ENCODE results near the gene ITPR2.
A peak's percentile ranks its signal among the peaks of the same experiment; 100 is the strongest.

The ITPR2 gene

DNA sequence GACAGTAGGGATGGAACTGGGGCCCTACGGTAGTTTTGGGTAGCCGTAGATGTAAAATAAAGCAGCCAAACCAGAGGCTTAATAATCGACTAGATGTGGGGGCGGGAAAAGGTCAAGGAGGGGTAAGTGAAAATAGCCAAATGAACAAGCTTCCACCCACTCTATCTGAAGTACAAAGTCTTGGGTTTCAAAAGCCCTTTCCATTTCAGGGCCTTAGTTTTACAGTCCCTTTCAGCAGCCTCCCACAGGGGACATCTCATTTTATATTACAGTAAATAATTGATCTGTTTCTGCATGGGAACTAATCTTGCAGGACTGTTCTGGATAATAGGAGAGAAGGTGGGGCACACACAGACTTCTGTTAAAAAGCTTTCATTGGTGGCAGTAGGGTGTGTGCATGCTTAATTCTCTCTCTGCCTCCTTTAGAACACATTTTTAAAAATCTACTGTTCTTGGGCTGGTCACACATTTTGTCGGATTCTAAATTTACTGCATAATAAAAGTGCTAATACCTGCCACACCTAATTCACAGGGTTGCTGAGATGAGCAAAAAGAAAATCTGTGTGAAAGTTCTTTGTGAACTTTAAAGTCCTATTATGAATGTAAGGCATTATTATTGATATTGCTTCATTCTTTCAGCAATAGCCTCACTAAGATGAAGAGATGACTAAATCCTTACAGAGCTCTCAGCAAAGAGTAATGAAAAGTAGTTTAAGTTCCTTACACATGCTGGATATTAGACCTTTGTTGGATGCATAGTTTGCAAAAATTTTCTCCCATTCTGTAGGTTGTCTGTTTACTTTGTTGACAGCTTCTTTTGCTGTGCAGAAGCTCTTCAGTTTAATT lies 104.6 kb downstream of the ITPR2 start:
- no peak for DNase-seq

- no peak for DNase-seq
Observed at GRCh38 chr12:26727482-26728204, 105.4 kb downstream of the ITPR2 start.

DNA sequence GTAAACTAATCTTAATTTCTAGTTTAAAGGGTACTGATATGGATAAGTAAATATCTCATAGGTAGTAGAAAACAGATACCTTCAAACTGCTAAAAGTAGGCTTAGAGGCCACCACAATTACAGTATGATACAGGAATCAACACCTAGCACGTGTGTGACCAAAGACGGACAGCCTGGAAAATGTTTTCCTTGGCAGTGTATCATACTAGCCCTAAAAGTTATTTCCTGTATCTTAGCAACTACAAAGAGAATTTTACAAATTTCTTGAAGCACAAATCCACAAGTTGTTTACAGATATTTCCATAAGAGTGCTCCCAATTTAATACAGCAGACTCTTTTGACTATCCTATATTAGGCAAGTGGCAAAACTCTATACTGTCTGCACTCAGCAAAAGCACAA lies 106.0 kb downstream of the ITPR2 start:
- DNase-seq = no peak

DNA sequence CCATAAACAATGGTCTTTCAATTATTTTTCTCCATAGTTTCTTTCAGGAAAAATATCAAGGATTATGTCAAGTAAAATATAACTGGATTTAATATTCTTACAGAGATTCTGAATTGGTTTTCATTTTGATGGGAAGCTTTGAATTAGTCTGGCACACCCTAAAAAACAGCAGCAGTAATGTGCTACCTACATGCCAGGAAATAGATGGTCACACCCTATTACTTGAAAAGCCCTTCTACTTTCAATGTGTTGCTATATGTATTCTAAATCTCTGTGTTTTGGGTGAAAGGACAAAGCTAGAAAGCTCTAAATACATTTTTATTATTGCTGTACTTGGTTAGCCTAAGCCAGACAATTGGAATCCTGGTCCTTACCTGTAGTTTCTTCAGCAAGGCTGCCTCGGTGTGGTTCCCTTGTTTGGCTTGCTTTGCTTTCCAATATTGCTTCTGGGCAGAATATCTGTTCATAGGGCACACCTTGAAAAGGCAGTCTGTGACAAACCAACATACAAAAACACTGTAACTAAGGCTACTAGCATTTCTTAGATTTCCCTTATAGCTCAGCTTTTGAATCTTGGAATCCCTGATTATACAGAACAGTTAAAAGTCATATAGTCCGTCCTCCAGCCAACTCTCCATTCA lies 107.6 kb downstream of the ITPR2 start:
- no peak for DNase-seq

DNA sequence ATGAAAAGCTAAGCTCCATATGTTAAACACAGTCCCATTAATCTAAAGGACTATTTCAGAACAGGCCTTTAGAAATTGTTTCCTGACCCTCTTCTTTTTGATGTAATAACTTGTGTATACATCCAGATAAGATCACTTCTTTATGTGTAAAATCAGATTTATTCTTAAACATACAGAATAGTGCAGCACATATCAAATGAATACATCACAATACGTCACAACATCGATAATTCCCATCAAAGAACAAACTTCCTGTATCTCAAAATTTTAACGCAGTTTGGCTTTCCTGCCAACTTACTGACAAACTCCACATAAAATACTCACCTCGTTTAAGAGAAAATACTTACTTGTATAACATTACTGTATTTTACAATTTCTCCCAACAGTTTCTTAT lies 108.7 kb downstream of the ITPR2 start:
- no peak for DNase-seq

DNA sequence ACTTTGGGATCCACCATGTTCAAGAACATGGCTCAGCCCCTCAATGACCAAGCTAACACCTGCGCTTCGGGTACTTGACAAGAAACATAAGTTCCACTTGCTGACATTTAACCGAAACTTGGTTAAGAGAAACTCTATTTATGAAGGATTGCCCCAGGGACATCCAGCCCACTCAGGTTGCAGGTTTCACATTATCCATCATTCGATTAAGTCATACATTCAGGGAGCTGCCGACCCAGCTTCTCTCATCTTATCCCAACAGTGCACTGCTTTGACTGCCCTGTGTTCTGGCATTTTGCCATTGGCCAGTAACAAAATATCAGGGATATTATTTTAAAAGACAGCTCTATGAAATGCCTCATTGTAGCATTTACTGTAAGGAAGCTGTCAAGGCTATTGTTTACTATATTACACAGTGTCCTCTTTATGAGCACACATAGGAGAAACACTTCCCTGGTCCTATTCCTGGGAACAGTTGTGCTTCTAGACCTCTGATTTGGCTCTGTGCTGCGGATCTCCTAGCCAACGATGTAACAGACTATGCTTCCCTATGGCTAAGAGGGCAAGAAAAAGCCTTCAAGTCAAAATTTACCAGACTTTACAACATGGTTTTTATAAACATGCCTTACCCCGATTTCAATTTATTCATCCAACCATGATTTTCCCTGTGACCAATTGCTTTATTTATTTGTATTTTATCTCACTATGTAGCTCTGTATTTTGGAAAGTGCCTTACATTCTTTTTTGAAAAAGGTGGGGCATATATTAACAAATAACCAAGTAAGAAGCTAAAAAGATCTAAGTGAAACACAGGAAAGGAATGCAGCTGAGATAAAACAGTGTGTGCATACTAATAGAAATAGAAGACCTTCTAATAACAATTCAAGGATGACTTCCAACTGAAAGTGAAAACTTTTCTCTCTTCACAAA lies 109.3 kb downstream of the ITPR2 start:
- DNase-seq = no peak

- peak; percentile 19 for DNase-seq
Observed at GRCh38 chr12:26721800-26722199, 111.2 kb downstream of the ITPR2 start.

GRCh38 chr12:26719852-26720251 lies 113.1 kb downstream of the ITPR2 start:
- no peak for DNase-seq

GRCh38 chr12:26717757-26718156 lies 115.2 kb downstream of the ITPR2 start:
- DNase-seq = no peak

- no peak for DNase-seq
Observed at GRCh38 chr12:26715232-26715631, 117.8 kb downstream of the ITPR2 start.

- no peak for DNase-seq
Observed at GRCh38 chr12:26713885-26714383, 119.1 kb downstream of the ITPR2 start.

DNA sequence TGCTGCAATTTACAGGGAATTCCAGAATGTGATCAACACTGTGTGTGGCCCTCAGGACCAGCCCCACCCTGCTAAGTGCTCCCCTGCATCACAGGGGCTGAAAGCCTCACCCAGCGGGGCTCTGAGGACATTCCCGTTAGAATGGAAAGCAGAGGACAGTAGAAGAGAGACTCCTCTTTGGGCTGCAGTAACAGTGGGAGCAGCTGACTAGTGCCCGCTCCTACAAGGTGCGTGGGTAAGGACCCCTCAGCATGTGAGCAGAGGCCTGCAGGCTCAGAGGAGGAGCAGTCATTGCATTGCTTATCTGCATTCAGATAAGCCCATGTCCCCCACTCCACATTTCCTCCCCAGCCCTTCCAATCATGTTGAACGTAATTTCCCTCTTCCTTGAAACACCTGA lies 120.1 kb downstream of the ITPR2 start:
- DNase-seq = no peak

DNA sequence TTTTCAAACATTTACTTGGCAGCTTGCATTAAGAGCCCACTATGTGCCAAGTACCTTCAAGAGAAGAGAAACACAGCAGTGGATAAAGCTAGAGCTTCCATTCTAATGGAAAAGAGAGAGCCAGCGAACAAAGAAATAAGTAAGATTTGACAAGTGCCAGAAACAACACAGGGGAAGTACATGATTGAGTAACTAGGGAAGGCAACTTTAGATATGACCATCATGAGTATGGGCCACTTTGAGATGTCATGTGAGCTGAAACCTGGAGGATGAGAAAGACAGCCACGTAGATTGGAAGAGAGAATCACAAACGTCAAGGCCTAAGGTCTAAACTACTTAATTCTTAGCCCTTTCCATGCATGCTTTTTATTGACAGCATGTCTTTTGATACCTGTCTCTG lies 121.4 kb downstream of the ITPR2 start:
- no peak for DNase-seq

GRCh38 chr12:26711072-26711471 lies 121.9 kb downstream of the ITPR2 start:
- no peak for DNase-seq

DNA sequence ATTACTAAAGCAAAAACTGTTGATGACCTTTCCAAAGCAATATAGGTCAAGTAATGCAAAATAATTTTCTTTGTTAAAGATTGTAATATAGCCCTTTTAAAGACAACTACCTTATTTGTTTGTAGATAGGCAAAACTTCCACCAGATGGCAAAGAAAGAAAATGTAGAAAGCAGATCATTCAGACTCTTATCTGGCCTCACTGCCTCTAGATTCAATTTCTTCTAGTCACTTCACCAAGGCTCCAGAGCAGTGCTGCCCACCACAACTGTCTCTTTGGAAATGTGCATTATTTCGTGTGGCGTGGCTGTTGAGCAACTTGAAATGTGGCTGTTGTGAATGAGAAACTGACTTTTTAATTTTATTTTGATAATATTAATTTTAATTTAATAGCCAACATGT lies 127.1 kb downstream of the ITPR2 start:
- no peak for DNase-seq

DNA sequence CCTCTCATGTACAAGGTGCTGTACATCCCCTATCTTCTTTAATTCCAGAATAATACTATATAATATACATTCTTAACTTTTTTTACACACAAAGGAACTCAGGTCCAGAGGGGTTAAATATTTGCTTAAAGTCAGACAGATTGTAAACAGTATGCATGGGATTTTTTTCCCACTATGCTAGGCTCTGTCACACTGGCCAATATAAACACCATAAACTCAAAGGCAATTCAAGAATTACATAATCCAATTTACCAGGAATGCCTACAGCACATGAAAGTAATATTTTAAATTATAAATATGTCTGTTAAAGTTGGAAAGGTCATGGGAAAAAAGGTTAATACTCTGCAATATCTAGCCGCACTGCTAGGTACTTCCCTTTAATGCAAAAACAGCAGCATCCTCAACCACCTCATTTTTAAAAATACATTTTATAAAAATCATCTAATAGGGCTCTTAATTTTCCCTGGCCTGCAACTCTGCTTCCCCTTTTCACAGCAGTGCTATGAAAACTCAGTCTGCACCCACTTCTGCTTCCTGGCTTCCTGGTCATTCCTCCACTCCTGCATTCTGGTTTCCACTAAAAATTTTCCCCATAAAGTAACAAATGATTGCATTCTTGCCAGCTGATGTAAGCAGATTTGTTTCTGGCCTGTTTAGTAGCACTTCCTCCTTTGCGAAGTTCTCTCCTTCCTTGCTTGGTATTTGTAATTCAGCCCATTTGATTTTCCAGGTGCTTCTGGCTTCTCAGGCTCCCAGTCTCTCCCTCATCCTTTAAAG lies 128.1 kb downstream of the ITPR2 start:
- DNase-seq = peak; percentile 7

GRCh38 chr12:26704214-26704613 lies 128.8 kb downstream of the ITPR2 start:
- no peak for DNase-seq

GRCh38 chr12:26702741-26703140 lies 130.3 kb downstream of the ITPR2 start:
- DNase-seq = no peak

DNA sequence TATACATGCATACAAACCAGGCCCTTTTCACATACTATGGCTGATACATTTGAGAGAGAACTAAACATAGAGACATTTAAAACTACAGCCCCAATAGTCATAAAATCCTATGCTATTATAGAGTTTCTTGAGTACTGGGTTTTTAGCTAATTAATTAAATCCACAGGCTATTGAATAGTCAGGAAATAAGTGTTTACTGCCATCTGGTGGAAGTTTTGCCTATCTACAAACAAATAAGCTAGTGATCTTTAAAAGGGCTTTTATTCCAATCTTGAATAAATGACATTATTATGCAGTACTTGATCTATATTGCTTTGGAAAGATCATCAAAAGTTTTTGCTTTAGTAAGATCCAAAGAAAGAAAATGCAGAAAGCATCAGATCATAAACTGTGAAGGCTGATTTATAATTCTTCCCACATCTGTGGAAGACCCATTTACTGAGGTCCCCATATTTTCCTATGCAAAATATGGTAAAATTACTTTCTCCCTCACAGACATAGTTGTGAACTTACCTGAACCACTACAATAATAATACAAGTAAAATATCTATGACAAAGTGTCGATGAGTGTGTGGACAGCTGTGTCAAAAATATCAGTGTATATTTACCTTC lies 131.3 kb downstream of the ITPR2 start:
- peak; percentile 41 for DNase-seq

DNA sequence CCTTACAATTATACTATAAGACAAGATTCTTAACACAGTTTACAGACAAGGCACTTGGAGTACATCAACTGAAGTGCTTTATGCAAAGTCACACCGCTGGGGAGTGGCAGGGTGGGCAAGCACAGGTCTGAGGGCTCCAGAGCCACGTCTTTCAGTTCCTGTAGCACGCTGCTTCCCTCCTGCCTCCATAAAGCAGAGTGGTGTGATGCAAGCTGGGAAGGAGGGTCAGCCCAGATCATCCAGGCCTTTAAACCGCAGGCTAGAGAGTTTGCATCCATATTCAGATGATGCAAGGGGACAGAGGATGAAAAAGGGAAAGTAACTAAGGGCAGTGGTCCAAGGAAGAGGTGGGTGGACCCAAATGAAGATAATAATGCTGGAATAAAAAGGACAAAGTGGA lies 132.6 kb downstream of the ITPR2 start:
- DNase-seq = no peak

GRCh38 chr12:26699237-26699636 lies 133.8 kb downstream of the ITPR2 start:
- DNase-seq = no peak
